CD8-positive, alpha-beta memory T cell (primary cell): ENCODE data around the gene TMEM53. TPM values are rescaled to one million over a fixed set of nuclear protein-coding genes. Genes with fewer than 3 reads are reported as not detected.
"Not testable (repeated sequence)": the region's sequence is repeated elsewhere in the genome, so short reads cannot be mapped to it uniquely, and the experiment has no call there.

Source experiments
- CTCF ChIA-PET: fragments of 350-600 bp; sonication (Branson Sonifier 250); formaldehyde crosslinking; loops from one replicate; lab custom pipeline; 2021; ENCODE audit warnings: antibody characterized with exemption; lab: Charles Lee
- POLR2A ChIA-PET: fragments of 350-600 bp; sonication (Branson Sonifier 250); formaldehyde crosslinking; loops from one replicate; lab custom pipeline; 2021; ENCODE audit warnings: antibody characterized with exemption; lab: Charles Lee
- DNase-seq, 5 donors: peaks; one replicate each; pipeline versions ENCODE4 v3.0.0 to v3.0.0-alpha.2; 2020 to 2022; ENCODE audit warnings: mixed read lengths in 1 of 5
- H3K27ac ChIP-seq: one replicate; pipeline ENCODE4 v1.7.0; 2013; ENCODE audit warnings: low read depth, mild to moderate bottlenecking, low read length, moderate library complexity
- H3K27me3 ChIP-seq: 2 replicates; pipeline ENCODE4 v1.7.0; 2013; ENCODE audit warnings: low read length, mild to moderate bottlenecking; ENCODE audit not compliant: insufficient read depth, poor library complexity, severe bottlenecking
- H3K36me3 ChIP-seq: 2 replicates; pipeline ENCODE4 v1.7.0; 2013; ENCODE audit warnings: mild to moderate bottlenecking, low read length, moderate library complexity; ENCODE audit not compliant: insufficient read depth
- H3K4me1 ChIP-seq: 2 replicates; pipeline ENCODE4 v1.7.0; 2013; ENCODE audit warnings: mild to moderate bottlenecking, low read length, moderate library complexity; ENCODE audit not compliant: insufficient read depth
- H3K4me3 ChIP-seq: 2 replicates; pipeline ENCODE4 v1.7.0; 2013; ENCODE audit warnings: mild to moderate bottlenecking, low read length
- H3K9me3 ChIP-seq: 2 replicates; pipeline ENCODE4 v1.7.0; 2013; ENCODE audit warnings: mild to moderate bottlenecking, low read length
- H3K27ac Mint-ChIP-seq, 8 donors: one replicate each; pipeline ENCODE4 v1.8.0; 2020 to 2021; ENCODE audit warnings: mixed read lengths in 8 of 8, mild to moderate bottlenecking in 6 of 8, inconsistent platforms in 3 of 8, moderate library complexity in 3 of 8
- H3K27me3 Mint-ChIP-seq, 2 donors: one replicate each; pipeline ENCODE4 v1.8.0; 2020 to 2021; ENCODE audit warnings: mixed read lengths in 2 of 2, mild to moderate bottlenecking in 1 of 2, moderate library complexity in 1 of 2
- H3K36me3 Mint-ChIP-seq, 3 donors: one replicate each; pipeline ENCODE4 v1.8.0; 2020 to 2021; ENCODE audit warnings: mixed read lengths in 3 of 3, inconsistent platforms in 1 of 3, mild to moderate bottlenecking in 1 of 3
- H3K4me1 Mint-ChIP-seq, 3 donors: one replicate each; pipeline ENCODE4 v1.8.0; 2020 to 2021; ENCODE audit warnings: mixed read lengths in 3 of 3, inconsistent platforms in 1 of 3, mild to moderate bottlenecking in 1 of 3
- H3K4me3 Mint-ChIP-seq, 7 donors: one replicate each; pipeline ENCODE4 v1.8.0; 2020 to 2021; ENCODE audit warnings: mixed read lengths in 7 of 7, mild to moderate bottlenecking in 6 of 7, moderate library complexity in 4 of 7, inconsistent platforms in 2 of 7
- H3K9me3 Mint-ChIP-seq, 5 donors: one replicate each; pipeline ENCODE4 v1.8.0; 2020 to 2022; ENCODE audit warnings: mixed read lengths in 5 of 5, mild to moderate bottlenecking in 3 of 5, moderate library complexity in 2 of 5, inconsistent platforms in 1 of 5
- polyA plus RNA-seq: library from polyadenylated mRNA; unstranded; fragments of 300-500 nt; fragmentation: Illumina TruSeq; gene quantifications from one replicate; pipeline ENCODE4 v1.2.3, GENCODE V29; 2021
- total RNA-seq, 2 experiments: library from RNA; stranded (reverse); gene quantifications; one replicate each; pipeline ENCODE4 v1.2.3, GENCODE V29; 2021

Gene TMEM53
- total and polyA plus RNA-seq, 3 experiments from 2014 or later, result 2.3 to 7.1 (median 2.5) TPM

- H3K36me3 ChIP-seq, H3K4me1 ChIP-seq, H3K27ac Mint-ChIP-seq, H3K4me3 Mint-ChIP-seq, POLR2A ChIA-PET, H3K27ac ChIP-seq, H3K4me3 ChIP-seq, H3K9me3 Mint-ChIP-seq, H3K36me3 Mint-ChIP-seq, DNase-seq, CTCF ChIA-PET, H3K27me3 Mint-ChIP-seq, H3K9me3 ChIP-seq, H3K27me3 ChIP-seq: not testable (repeated sequence)
- H3K4me1 Mint-ChIP-seq, result peaks cover 10 to 14% (median 10%) of the 10 kb centered on the region in 3 donors
Observed at GRCh38 chr1:44666719-44667118, 7.6 kb downstream of the TMEM53 start.

- DNase-seq, result no peak
- Histone ChIP-seq H3K4me3 (no peak overlapping the region), H3K27ac (no peak overlapping the region), H3K27me3 (no peaks in the 10 kb centered on the region), H3K9me3 (no peaks in the 10 kb centered on the region), H3K4me1 (peaks cover 8% of the 10 kb centered on the region), H3K36me3 (no peaks in the 10 kb centered on the region)
- peak overlapping the region in 7 of 8 donors; percentile 3 to 58 (median 48) for H3K27ac Mint-ChIP-seq
- peak overlapping the region in 4 of 7 donors; percentile 3 to 36 (median 22) for H3K4me3 Mint-ChIP-seq
- no peaks in the 10 kb centered on the region for H3K9me3 Mint-ChIP-seq
- no peaks in the 10 kb centered on the region for H3K27me3 Mint-ChIP-seq
- H3K4me1 Mint-ChIP-seq, result peaks cover 10 to 14% (median 10%) of the 10 kb centered on the region in 3 donors
- ChIA-PET POLR2A (interaction anchor here (1.1 to 1.5 kb wide), 2 partner anchors 9 to 33 kb away, joined by 4 read pairs; no protein-coding TSS in a partner anchor), CTCF (interaction anchor here (1.3 to 3.2 kb wide), 2 partner anchors 10 to 13 kb away, joined by 4 to 17 read pairs; no protein-coding TSS in a partner anchor)
- peaks cover 0 to 1% (median 0%) of the 10 kb centered on the region in 3 donors for H3K36me3 Mint-ChIP-seq
Observed at GRCh38 chr1:44664730-44665370, 9.4 kb downstream of the TMEM53 start.

GRCh38 chr1:44663417-44663816 lies 10.9 kb downstream of the TMEM53 start:
- H3K36me3 ChIP-seq, result no peaks in the 10 kb centered on the region
- H3K4me1 ChIP-seq, result peaks cover 8% of the 10 kb centered on the region
- peaks cover 0 to 1% (median 0%) of the 10 kb centered on the region in 3 donors for H3K36me3 Mint-ChIP-seq
- ChIA-PET CTCF (interaction anchor here (1.3 to 3.2 kb wide), 2 partner anchors 9 to 11 kb away, joined by 4 to 17 read pairs; no protein-coding TSS in a partner anchor), POLR2A (no interaction called here)
- H3K9me3 Mint-ChIP-seq, result no peaks in the 10 kb centered on the region
- no peaks in the 10 kb centered on the region for H3K9me3 ChIP-seq
- H3K4me3 Mint-ChIP-seq, result no peak overlapping the region
- H3K27ac ChIP-seq, result no peak overlapping the region
- peaks cover 10 to 14% (median 10%) of the 10 kb centered on the region in 3 donors for H3K4me1 Mint-ChIP-seq
- no peak overlapping the region for H3K27ac Mint-ChIP-seq
- H3K27me3 ChIP-seq, result no peaks in the 10 kb centered on the region
- no peaks in the 10 kb centered on the region for H3K27me3 Mint-ChIP-seq
- DNase-seq, result no peak
- no peak overlapping the region for H3K4me3 ChIP-seq

- Histone ChIP-seq H3K9me3 (no peaks in the 10 kb centered on the region), H3K36me3 (no peaks in the 10 kb centered on the region), H3K27me3 (no peaks in the 10 kb centered on the region), H3K27ac (no peak overlapping the region), H3K4me3 (no peak overlapping the region), H3K4me1 (peaks cover 8% of the 10 kb centered on the region)
- H3K4me1 Mint-ChIP-seq, result peaks cover 10 to 14% (median 10%) of the 10 kb centered on the region in 3 donors
- no peaks in the 10 kb centered on the region for H3K27me3 Mint-ChIP-seq
- DNase-seq, result no peak
- no peaks in the 10 kb centered on the region for H3K9me3 Mint-ChIP-seq
- ChIA-PET POLR2A (no interaction called here), CTCF (interaction anchor here (3.2 kb wide), 1 partner anchor 10 kb away, joined by 17 read pairs; no protein-coding TSS in a partner anchor)
- H3K36me3 Mint-ChIP-seq, result peaks cover 0 to 1% (median 0%) of the 10 kb centered on the region in 3 donors
- H3K4me3 Mint-ChIP-seq, result no peak overlapping the region
- H3K27ac Mint-ChIP-seq, result no peak overlapping the region
Observed at GRCh38 chr1:44662683-44663030, 11.6 kb downstream of the TMEM53 start.

- Mint-ChIP-seq H3K9me3 (no peaks in the 10 kb centered on the region), H3K4me3 (no peak overlapping the region), H3K27ac (no peak overlapping the region), H3K4me1 (peaks cover 10 to 14% (median 10%) of the 10 kb centered on the region in 3 donors), H3K36me3 (peaks cover 0 to 3% (median 0%) of the 10 kb centered on the region in 3 donors), H3K27me3 (no peaks in the 10 kb centered on the region)
- Histone ChIP-seq H3K36me3 (no peaks in the 10 kb centered on the region), H3K4me1 (peaks cover 8% of the 10 kb centered on the region), H3K4me3 (no peak overlapping the region), H3K27ac (no peak overlapping the region), H3K9me3 (no peaks in the 10 kb centered on the region), H3K27me3 (no peaks in the 10 kb centered on the region)
- ChIA-PET CTCF (interaction anchor here (3.2 kb wide), 1 partner anchor 10 kb away, joined by 17 read pairs; no protein-coding TSS in a partner anchor), POLR2A (no interaction called here)
- DNase-seq, result no peak
Observed at GRCh38 chr1:44661781-44662682, 12.2 kb downstream of the TMEM53 start.

GRCh38 chr1:44660176-44660575 lies 14.1 kb downstream of the TMEM53 start:
- H3K9me3 Mint-ChIP-seq, result no peaks in the 10 kb centered on the region
- POLR2A ChIA-PET, result no interaction called here
- CTCF ChIA-PET, result interaction anchor here (0.6 kb wide), 1 partner anchor 442 kb away, joined by 3 read pairs; no protein-coding TSS in a partner anchor

GRCh38 chr1:44659566-44659965 lies 14.7 kb downstream of the TMEM53 start:
- no peaks in the 10 kb centered on the region for H3K27me3 ChIP-seq
- Mint-ChIP-seq H3K27me3 (no peaks in the 10 kb centered on the region), H3K4me3 (no peak overlapping the region), H3K4me1 (peaks cover 3 to 8% (median 4%) of the 10 kb centered on the region in 3 donors), H3K36me3 (peaks cover 0 to 7% (median 3%) of the 10 kb centered on the region in 3 donors), H3K9me3 (no peaks in the 10 kb centered on the region), H3K27ac (peak overlapping the region in 1 of 8 donors; percentile 64)
- POLR2A ChIA-PET, result no interaction called here
- H3K27ac ChIP-seq, result no peak overlapping the region
- DNase-seq, result no peak
- H3K4me3 ChIP-seq, result no peak overlapping the region
- peaks cover 4% of the 10 kb centered on the region for H3K4me1 ChIP-seq
- H3K36me3 ChIP-seq, result no peaks in the 10 kb centered on the region
- H3K9me3 ChIP-seq, result no peaks in the 10 kb centered on the region
- CTCF ChIA-PET, result interaction anchor here (0.6 kb wide), 1 partner anchor 441 kb away, joined by 3 read pairs; no protein-coding TSS in a partner anchor

More at GRCh38 chr1:44660176-44660575, 14.1 kb downstream of the TMEM53 start:
- no peaks in the 10 kb centered on the region for H3K27me3 ChIP-seq
- Mint-ChIP-seq H3K4me1 (peaks cover 9 to 14% (median 10%) of the 10 kb centered on the region in 3 donors), H3K27ac (no peak overlapping the region), H3K36me3 (peaks cover 0 to 4% (median 3%) of the 10 kb centered on the region in 3 donors), H3K27me3 (no peaks in the 10 kb centered on the region), H3K4me3 (no peak overlapping the region)
- no peak for DNase-seq
- H3K4me3 ChIP-seq, result no peak overlapping the region
- H3K27ac ChIP-seq, result no peak overlapping the region
- H3K9me3 ChIP-seq, result no peaks in the 10 kb centered on the region
- no peaks in the 10 kb centered on the region for H3K36me3 ChIP-seq
- peaks cover 8% of the 10 kb centered on the region for H3K4me1 ChIP-seq
